SH-SY5Y (cell line): ENCODE data around the gene HAGH.

Experiments used
- GATA2 ChIP-seq: IDR thresholded peaks from 2 replicates; pipeline ENCODE4 v1.6.1; 2011; ENCODE audit warnings: mild to moderate bottlenecking, low read depth, low read length
- GATA3 ChIP-seq: IDR thresholded peaks from 2 replicates; pipeline ENCODE4 v1.6.1; 2011; ENCODE audit warnings: low read depth, mild to moderate bottlenecking, low read length, moderate library complexity

- no peak for TF ChIP-seq GATA2
- no peak for TF ChIP-seq GATA3
Measured at GRCh38 chr16:1785846-1786170, 40.8 kb downstream of the HAGH start.
